Measurements from ENCODE around the gene RAMACL. TPM values are rescaled to one million over a fixed set of nuclear protein-coding genes. Genes with fewer than 3 reads are reported as not detected.

The RAMACL gene
- total and polyA plus RNA-seq, 2 donors (not counting 1 experiment from before 2014, with no cell fraction given) = 0.22 to 5.0 TPM

GRCh38 chr6:166608774-166609173, 22.3 kb upstream of the RAMACL start:
- H3K79me2 ChIP-seq (ENCODE audit: control insufficient read depth, insufficient read depth, low read length) = peaks cover 28% of the 10 kb centered on the region
- no peaks in the 10 kb centered on the region for H4K20me1 ChIP-seq (ENCODE audit: control insufficient read depth, extremely low read depth, insufficient read depth, low read length)
- DNase-seq (ENCODE audit: low read depth in 2 of 2) = peak in 1 of 2 donors; percentile 91
- H3K27me3 ChIP-seq (ENCODE audit: control insufficient read depth, insufficient read depth, low read length) = no peaks in the 10 kb centered on the region
- H3K36me3 ChIP-seq (ENCODE audit: control insufficient read depth, insufficient read depth, low read length) = peaks cover 1% of the 10 kb centered on the region
- H3K27ac ChIP-seq (ENCODE audit: insufficient read depth, low read length) = peak overlapping the region; percentile 74
- peak overlapping the region; percentile 48 for H3K4me2 ChIP-seq (ENCODE audit: extremely low read depth, insufficient read depth, low read length)
- H3K9me3 ChIP-seq (ENCODE audit: control insufficient read depth, insufficient read depth, low read depth, low read length) = no peaks in the 10 kb centered on the region
- H3K4me1 ChIP-seq (ENCODE audit: control insufficient read depth, extremely low read depth, insufficient read depth, low read length) = peaks cover 18% of the 10 kb centered on the region
- H2AFZ ChIP-seq (ENCODE audit: low read length) = no peak overlapping the region
- no peak overlapping the region for H3K4me3 ChIP-seq (replicated peaks in 1 of 4; ENCODE audit: control extremely low read depth in 1 of 4, insufficient read depth in 1 of 4, low read depth in 3 of 4, low read length in 4 of 4)
- no peak for TF ChIP-seq EZH2 (IDR thresholded peaks at IDR 0.05; ENCODE audit: low read length, missing control alignments)
- TF ChIP-seq CTCF (conservative IDR thresholded peaks at IDR 0.05 in 1 of 2, IDR thresholded peaks at IDR 0.05 in 1 of 2; ENCODE audit: low read depth in 1 of 2, low read length in 2 of 2) = no peak
- H3K9ac ChIP-seq (ENCODE audit: insufficient read depth, low read length) = no peak overlapping the region

GRCh38 chr6:166605752-166606151, 19.3 kb upstream of the RAMACL start:
- no peak overlapping the region for H3K4me3 ChIP-seq (replicated peaks in 1 of 4; ENCODE audit: control extremely low read depth in 1 of 4, insufficient read depth in 1 of 4, low read depth in 3 of 4, low read length in 4 of 4)
- H3K9ac ChIP-seq (ENCODE audit: insufficient read depth, low read length) = no peak overlapping the region
- H3K36me3 ChIP-seq (ENCODE audit: control insufficient read depth, insufficient read depth, low read length) = peaks cover 1% of the 10 kb centered on the region
- no peak for TF ChIP-seq CTCF (conservative IDR thresholded peaks at IDR 0.05 in 1 of 2, IDR thresholded peaks at IDR 0.05 in 1 of 2; ENCODE audit: low read depth in 1 of 2, low read length in 2 of 2)
- no peak for TF ChIP-seq EZH2 (IDR thresholded peaks at IDR 0.05; ENCODE audit: low read length, missing control alignments)
- no peaks in the 10 kb centered on the region for H3K9me3 ChIP-seq (ENCODE audit: control insufficient read depth, insufficient read depth, low read depth, low read length)
- no peaks in the 10 kb centered on the region for H3K27me3 ChIP-seq (ENCODE audit: control insufficient read depth, insufficient read depth, low read length)
- H3K27ac ChIP-seq (ENCODE audit: insufficient read depth, low read length) = no peak overlapping the region
- DNase-seq (ENCODE audit: low read depth in 2 of 2) = no peak
- H3K4me1 ChIP-seq (ENCODE audit: control insufficient read depth, extremely low read depth, insufficient read depth, low read length) = peaks cover 11% of the 10 kb centered on the region
- H3K4me2 ChIP-seq (ENCODE audit: extremely low read depth, insufficient read depth, low read length) = no peak overlapping the region
- H4K20me1 ChIP-seq (ENCODE audit: control insufficient read depth, extremely low read depth, insufficient read depth, low read length) = no peaks in the 10 kb centered on the region
- H2AFZ ChIP-seq (ENCODE audit: low read length) = no peak overlapping the region
- peaks cover 30% of the 10 kb centered on the region for H3K79me2 ChIP-seq (ENCODE audit: control insufficient read depth, insufficient read depth, low read length)

GRCh38 chr6:166604911-166605310, 18.4 kb upstream of the RAMACL start:
- H3K27ac ChIP-seq (ENCODE audit: insufficient read depth, low read length) = no peak overlapping the region
- no peaks in the 10 kb centered on the region for H3K9me3 ChIP-seq (ENCODE audit: control insufficient read depth, insufficient read depth, low read depth, low read length)
- H3K4me3 ChIP-seq (replicated peaks in 1 of 4; ENCODE audit: control extremely low read depth in 1 of 4, insufficient read depth in 1 of 4, low read depth in 3 of 4, low read length in 4 of 4) = no peak overlapping the region
- H4K20me1 ChIP-seq (ENCODE audit: control insufficient read depth, extremely low read depth, insufficient read depth, low read length) = no peaks in the 10 kb centered on the region
- H3K4me2 ChIP-seq (ENCODE audit: extremely low read depth, insufficient read depth, low read length) = no peak overlapping the region
- H3K27me3 ChIP-seq (ENCODE audit: control insufficient read depth, insufficient read depth, low read length) = no peaks in the 10 kb centered on the region
- H3K9ac ChIP-seq (ENCODE audit: insufficient read depth, low read length) = no peak overlapping the region
- peaks cover 1% of the 10 kb centered on the region for H3K36me3 ChIP-seq (ENCODE audit: control insufficient read depth, insufficient read depth, low read length)
- peaks cover 31% of the 10 kb centered on the region for H3K79me2 ChIP-seq (ENCODE audit: control insufficient read depth, insufficient read depth, low read length)
- H2AFZ ChIP-seq (ENCODE audit: low read length) = no peak overlapping the region
- peaks cover 13% of the 10 kb centered on the region for H3K4me1 ChIP-seq (ENCODE audit: control insufficient read depth, extremely low read depth, insufficient read depth, low read length)
- TF ChIP-seq CTCF (conservative IDR thresholded peaks at IDR 0.05 in 1 of 2, IDR thresholded peaks at IDR 0.05 in 1 of 2; ENCODE audit: low read depth in 1 of 2, low read length in 2 of 2) = no peak
- no peak for TF ChIP-seq EZH2 (IDR thresholded peaks at IDR 0.05; ENCODE audit: low read length, missing control alignments)
- no peak for DNase-seq (ENCODE audit: low read depth in 2 of 2)

All from fibroblast of lung (primary cell).